Esophagus (tissue), 2 donors: ENCODE measurements around the gene HAO1. TPM values are rescaled to one million over a fixed set of nuclear protein-coding genes. Genes with fewer than 3 reads are reported as not detected.

ENCODE experiments used
- H3K27ac ChIP-seq, 2 donors: one replicate each; pipeline ENCODE4 v1.5.1; 2013; ENCODE audit warnings: low read depth in 2 of 2, mild to moderate bottlenecking in 2 of 2, inconsistent platforms in 1 of 2, low read length in 1 of 2, moderate library complexity in 1 of 2
- H3K27me3 ChIP-seq, 2 donors: one replicate each; pipeline ENCODE4 v1.6.1; 2013; ENCODE audit warnings: low read length in 2 of 2, control low read depth in 1 of 2, mild to moderate bottlenecking in 1 of 2; ENCODE audit not compliant: insufficient read depth in 2 of 2, control insufficient read depth in 1 of 2
- H3K36me3 ChIP-seq, 2 donors: one replicate each; pipeline ENCODE4 v1.6.1; 2013; ENCODE audit warnings: low read length in 1 of 2; ENCODE audit not compliant: control insufficient read depth in 2 of 2, insufficient read depth in 2 of 2
- H3K4me1 ChIP-seq, 2 donors: one replicate each; pipeline ENCODE4 v1.6.1; 2013; ENCODE audit warnings: low read length in 1 of 2; ENCODE audit not compliant: control insufficient read depth in 2 of 2, insufficient read depth in 2 of 2
- H3K4me3 ChIP-seq, 2 donors: one replicate each; pipeline ENCODE4 v1.5.1; 2013; ENCODE audit warnings: low read length in 2 of 2, mild to moderate bottlenecking in 2 of 2, low read depth in 1 of 2, moderate library complexity in 1 of 2
- H3K9me3 ChIP-seq, 2 donors: one replicate each; pipeline ENCODE4 v1.6.1; 2013; ENCODE audit warnings: mild to moderate bottlenecking in 2 of 2, low read depth in 1 of 2, low read length in 1 of 2, moderate library complexity in 1 of 2; ENCODE audit not compliant: control insufficient read depth in 2 of 2, insufficient read depth in 1 of 2
- WGBS, 2 donors: extraction: QIAGEN DNeasy Blood & Tissue Kit; methylation state at CpG; one replicate each; pipeline ENCODE4 v1.1.7; 2013; 5-methylcytosine and 5-hydroxymethylcytosine counted together
- polyA plus RNA-seq, 2 donors: library from polyadenylated mRNA; stranded (reverse); fragments of 200-250 nt; gene quantifications; one replicate each; pipeline ENCODE4 v1.2.3, GENCODE V29; 2013
- donor health status: healthy with polysubstance abuse.
- donor health status: Bipolar disorder and iron deficiency.

The HAO1 gene
- polyA plus RNA-seq, 2 donors, result not detected

GRCh38 chr20:7935027-7935551 is 5.2 kb downstream of the HAO1 start:
- Histone ChIP-seq H3K4me3 (no peak overlapping the region), H3K9me3 (no peaks in the 10 kb centered on the region), H3K27ac (no peak overlapping the region), H3K27me3 (no peaks in the 10 kb centered on the region), H3K4me1 (no peaks in the 10 kb centered on the region), H3K36me3 (no peaks in the 10 kb centered on the region)
- 83 to 84% methylated on average over 4 of the region's 4 CpGs for WGBS, 2 donors

- Histone ChIP-seq H3K27me3 (no peaks in the 10 kb centered on the region), H3K9me3 (no peaks in the 10 kb centered on the region), H3K36me3 (no peaks in the 10 kb centered on the region), H3K4me1 (no peaks in the 10 kb centered on the region), H3K27ac (no peak overlapping the region), H3K4me3 (no peak overlapping the region)
- 83 to 85% methylated on average over 1 of the region's 1 CpG for WGBS, 2 donors
Observed at GRCh38 chr20:7933346-7933745, 6.9 kb downstream of the HAO1 start.

- Histone ChIP-seq H3K4me3 (no peak overlapping the region), H3K4me1 (no peaks in the 10 kb centered on the region), H3K36me3 (no peaks in the 10 kb centered on the region), H3K27me3 (no peaks in the 10 kb centered on the region), H3K27ac (no peak overlapping the region), H3K9me3 (no peaks in the 10 kb centered on the region)
Observed at GRCh38 chr20:7930343-7930742, 9.9 kb downstream of the HAO1 start.

- no peaks in the 10 kb centered on the region for H3K36me3 ChIP-seq
- no peaks in the 10 kb centered on the region for H3K4me1 ChIP-seq
- no peaks in the 10 kb centered on the region for H3K27me3 ChIP-seq
- no peak overlapping the region for H3K4me3 ChIP-seq
- H3K27ac ChIP-seq, result no peak overlapping the region
- 18 to 22% methylated on average over 1 of the region's 1 CpG for WGBS, 2 donors
- no peaks in the 10 kb centered on the region for H3K9me3 ChIP-seq
Observed at GRCh38 chr20:7926767-7927166, 13.5 kb downstream of the HAO1 start.

- 52 to 53% methylated on average over 3 of the region's 3 CpGs for WGBS, 2 donors
- no peaks in the 10 kb centered on the region for H3K36me3 ChIP-seq
- H3K4me3 ChIP-seq, result no peak overlapping the region
- no peaks in the 10 kb centered on the region for H3K4me1 ChIP-seq
- no peaks in the 10 kb centered on the region for H3K27me3 ChIP-seq
- H3K27ac ChIP-seq, result no peak overlapping the region
- H3K9me3 ChIP-seq, result no peaks in the 10 kb centered on the region
Observed at GRCh38 chr20:7926323-7926722, 13.9 kb downstream of the HAO1 start.

- no peak overlapping the region for H3K27ac ChIP-seq
- H3K4me1 ChIP-seq, result no peaks in the 10 kb centered on the region
- H3K36me3 ChIP-seq, result no peaks in the 10 kb centered on the region
- 56 to 67% methylated on average over 3 of the region's 3 CpGs for WGBS, 2 donors
- H3K4me3 ChIP-seq, result no peak overlapping the region
- H3K9me3 ChIP-seq, result no peaks in the 10 kb centered on the region
- no peaks in the 10 kb centered on the region for H3K27me3 ChIP-seq
Observed at GRCh38 chr20:7924692-7925091, 15.6 kb downstream of the HAO1 start.

- H3K27ac ChIP-seq, result no peak overlapping the region
- 94% methylated on average over 1 of the region's 1 CpG for WGBS, 2 donors
- H3K27me3 ChIP-seq, result no peaks in the 10 kb centered on the region
- no peaks in the 10 kb centered on the region for H3K4me1 ChIP-seq
- no peak overlapping the region for H3K4me3 ChIP-seq
- H3K9me3 ChIP-seq, result no peaks in the 10 kb centered on the region
- no peaks in the 10 kb centered on the region for H3K36me3 ChIP-seq
Observed at GRCh38 chr20:7916648-7917047, 23.6 kb downstream of the HAO1 start.

GRCh38 chr20:7912551-7912950 is 27.7 kb downstream of the HAO1 start:
- H3K36me3 ChIP-seq, result no peaks in the 10 kb centered on the region
- no peaks in the 10 kb centered on the region for H3K4me1 ChIP-seq
- no peak overlapping the region for H3K27ac ChIP-seq
- no peak overlapping the region for H3K4me3 ChIP-seq
- H3K27me3 ChIP-seq, result no peaks in the 10 kb centered on the region
- no peaks in the 10 kb centered on the region for H3K9me3 ChIP-seq
- WGBS, 2 donors, result 52 to 58% methylated on average over 3 of the region's 3 CpGs

GRCh38 chr20:7911586-7912330 is 28.5 kb downstream of the HAO1 start:
- 74 to 78% methylated on average over 10 of the region's 10 CpGs for WGBS, 2 donors
- no peak overlapping the region for H3K27ac ChIP-seq
- no peaks in the 10 kb centered on the region for H3K36me3 ChIP-seq
- H3K4me1 ChIP-seq, result no peaks in the 10 kb centered on the region
- H3K27me3 ChIP-seq, result no peaks in the 10 kb centered on the region
- H3K9me3 ChIP-seq, result no peaks in the 10 kb centered on the region
- no peak overlapping the region for H3K4me3 ChIP-seq

- H3K4me1 ChIP-seq, result no peaks in the 10 kb centered on the region
- WGBS, 2 donors, result 57 to 58% methylated on average over 4 of the region's 4 CpGs
- H3K27ac ChIP-seq, result no peak overlapping the region
- H3K4me3 ChIP-seq, result no peak overlapping the region
- no peaks in the 10 kb centered on the region for H3K27me3 ChIP-seq
- no peaks in the 10 kb centered on the region for H3K36me3 ChIP-seq
- H3K9me3 ChIP-seq, result no peaks in the 10 kb centered on the region
Observed at GRCh38 chr20:7908905-7909304, 31.4 kb downstream of the HAO1 start.
